Chondrocyte (in vitro differentiated cells): Measurements from ENCODE around the gene TCF7L1. TPM values are rescaled to one million over a fixed set of nuclear protein-coding genes. Genes with fewer than 3 reads are reported as not detected.
"Not testable (repeated sequence)": the region's sequence is repeated elsewhere in the genome, so short reads cannot be mapped to it uniquely, and the experiment has no call there.

Experiments
- DNase-seq: peaks from one replicate; pipeline ENCODE4 v3.0.0; 2021; ENCODE audit warnings: mixed read lengths, low spot score
- H3K27ac Mint-ChIP-seq: one replicate; pipeline ENCODE4 v1.8.0; 2021; ENCODE audit warnings: mild to moderate bottlenecking, moderate library complexity, mixed read lengths; ENCODE audit not compliant: unreplicated experiment
- H3K27me3 Mint-ChIP-seq: 2 replicates; pipeline ENCODE4 v1.8.0; 2021; ENCODE audit warnings: low read depth, mixed read lengths
- H3K36me3 Mint-ChIP-seq: 2 replicates; pipeline ENCODE4 v1.8.0; 2021; ENCODE audit warnings: low read depth, mixed read lengths
- H3K4me1 Mint-ChIP-seq: 2 replicates; pipeline ENCODE4 v1.8.0; 2021; ENCODE audit warnings: low read depth, mild to moderate bottlenecking, mixed read lengths
- H3K4me3 Mint-ChIP-seq: one replicate; pipeline ENCODE4 v1.8.0; 2021; ENCODE audit warnings: mild to moderate bottlenecking, moderate library complexity, mixed read lengths; ENCODE audit not compliant: unreplicated experiment
- H3K9me3 Mint-ChIP-seq: 2 replicates; pipeline ENCODE4 v1.8.0; 2021; ENCODE audit warnings: low read depth, mixed read lengths
- CTCF ChIP-seq: fragments of 200-600 bp; sonication (generic); IDR thresholded peaks from 2 replicates; pipeline ENCODE4 v1.5.0; 2021; ENCODE audit warnings: antibody characterized with exemption, mild to moderate bottlenecking, moderate library complexity
- total RNA-seq: library from RNA; stranded (reverse); gene quantifications from 3 replicates; pipeline ENCODE4 v1.2.1, GENCODE V29; 2021

TCF7L1 gene
- total RNA-seq, 1 donor from 2014 or later: 35.0 TPM

GRCh38 chr2:85209887-85210286 lies 76.7 kb downstream of the TCF7L1 start:
- no peak for TF ChIP-seq CTCF
- H3K27ac Mint-ChIP-seq: no peak overlapping the region
- H3K9me3 Mint-ChIP-seq: no peaks in the 10 kb centered on the region
- no peak overlapping the region for H3K4me3 Mint-ChIP-seq
- peaks cover 32% of the 10 kb centered on the region for H3K4me1 Mint-ChIP-seq
- H3K36me3 Mint-ChIP-seq: no peaks in the 10 kb centered on the region
- no peak for DNase-seq
- no peaks in the 10 kb centered on the region for H3K27me3 Mint-ChIP-seq

- no peaks in the 10 kb centered on the region for H3K36me3 Mint-ChIP-seq
- no peak for DNase-seq
- no peak overlapping the region for H3K4me3 Mint-ChIP-seq
- H3K9me3 Mint-ChIP-seq: no peaks in the 10 kb centered on the region
- no peaks in the 10 kb centered on the region for H3K27me3 Mint-ChIP-seq
- H3K27ac Mint-ChIP-seq: no peak overlapping the region
- H3K4me1 Mint-ChIP-seq: peaks cover 38% of the 10 kb centered on the region
- TF ChIP-seq CTCF: no peak
Observed at GRCh38 chr2:85210511-85210910, 77.3 kb downstream of the TCF7L1 start.

GRCh38 chr2:85211606-85212005 lies 78.4 kb downstream of the TCF7L1 start:
- H3K36me3 Mint-ChIP-seq, H3K9me3 Mint-ChIP-seq, H3K27ac Mint-ChIP-seq, H3K4me3 Mint-ChIP-seq, DNase-seq, H3K27me3 Mint-ChIP-seq: not testable (repeated sequence)
- peaks cover 49% of the 10 kb centered on the region for H3K4me1 Mint-ChIP-seq

- Mint-ChIP-seq H3K27me3 (no peaks in the 10 kb centered on the region), H3K4me1 (peaks cover 54% of the 10 kb centered on the region), H3K36me3 (no peaks in the 10 kb centered on the region), H3K4me3 (no peak overlapping the region), H3K27ac (no peak overlapping the region), H3K9me3 (no peaks in the 10 kb centered on the region)
- TF ChIP-seq CTCF: no peak
- DNase-seq: no peak
Observed at GRCh38 chr2:85212841-85213240, 79.6 kb downstream of the TCF7L1 start.

GRCh38 chr2:85213404-85213803 lies 80.2 kb downstream of the TCF7L1 start:
- H3K4me3 Mint-ChIP-seq: no peak overlapping the region
- no peak for DNase-seq
- peaks cover 54% of the 10 kb centered on the region for H3K4me1 Mint-ChIP-seq
- H3K27ac Mint-ChIP-seq: peak overlapping the region; percentile 67
- no peaks in the 10 kb centered on the region for H3K9me3 Mint-ChIP-seq
- no peaks in the 10 kb centered on the region for H3K36me3 Mint-ChIP-seq
- H3K27me3 Mint-ChIP-seq: no peaks in the 10 kb centered on the region
- TF ChIP-seq CTCF: no peak

- H3K9me3 Mint-ChIP-seq: no peaks in the 10 kb centered on the region
- H3K27ac Mint-ChIP-seq: peak overlapping the region; percentile 67
- no peak for DNase-seq
- no peak for TF ChIP-seq CTCF
- H3K27me3 Mint-ChIP-seq: no peaks in the 10 kb centered on the region
- peaks cover 54% of the 10 kb centered on the region for H3K4me1 Mint-ChIP-seq
- H3K36me3 Mint-ChIP-seq: no peaks in the 10 kb centered on the region
- no peak overlapping the region for H3K4me3 Mint-ChIP-seq
Observed at GRCh38 chr2:85213901-85214512, 80.8 kb downstream of the TCF7L1 start.
